Measurements from ENCODE around the gene PEAR1.

PEAR1 gene

DNA sequence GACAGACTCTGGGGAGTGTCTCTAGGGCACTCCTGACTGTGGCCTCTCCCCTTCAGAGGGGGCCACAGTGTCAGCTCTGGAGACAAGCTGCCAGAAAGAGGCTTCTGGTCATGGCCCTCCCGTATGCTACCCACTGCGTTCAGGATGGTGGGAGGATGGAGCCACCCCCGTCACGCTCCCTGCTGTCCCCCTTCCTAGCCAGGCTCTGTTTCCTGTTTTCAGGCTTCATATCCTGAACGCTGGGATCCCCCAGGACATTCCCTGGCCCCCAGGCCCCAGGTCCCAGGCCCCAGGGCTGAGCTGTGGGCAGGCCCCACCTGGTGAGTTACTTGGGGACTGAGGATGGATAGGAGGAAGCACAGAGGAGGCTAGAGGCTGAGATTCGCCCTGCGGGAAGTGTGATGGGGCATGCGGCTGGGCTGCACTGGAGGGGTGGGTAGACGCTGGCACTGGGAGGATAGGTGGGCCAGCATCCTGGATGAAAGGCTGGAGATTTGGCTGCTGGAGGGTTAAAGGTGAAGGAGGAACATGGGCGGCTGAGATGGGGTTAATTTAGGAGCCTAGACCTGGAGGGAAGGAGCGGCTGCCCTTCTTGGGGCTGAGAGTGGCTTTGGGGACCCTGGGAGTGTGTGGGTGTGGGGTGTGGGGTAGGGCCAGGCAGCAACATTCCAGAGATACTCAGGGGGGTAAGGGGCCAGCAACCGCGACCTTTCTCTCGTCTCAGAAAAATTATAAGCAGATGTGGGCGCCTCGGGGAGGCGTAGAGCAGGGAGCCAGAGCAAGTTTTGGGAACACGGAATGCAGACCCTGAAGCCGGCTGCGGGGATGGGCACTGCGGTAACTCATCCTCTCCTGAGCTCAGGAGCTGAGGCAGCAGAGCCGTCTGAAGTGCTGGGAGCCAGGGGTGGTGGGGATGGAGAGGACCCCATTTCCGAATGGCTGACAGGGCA lies 8.7 kb downstream of the PEAR1 start:
- no peak for DNase-seq

DNA sequence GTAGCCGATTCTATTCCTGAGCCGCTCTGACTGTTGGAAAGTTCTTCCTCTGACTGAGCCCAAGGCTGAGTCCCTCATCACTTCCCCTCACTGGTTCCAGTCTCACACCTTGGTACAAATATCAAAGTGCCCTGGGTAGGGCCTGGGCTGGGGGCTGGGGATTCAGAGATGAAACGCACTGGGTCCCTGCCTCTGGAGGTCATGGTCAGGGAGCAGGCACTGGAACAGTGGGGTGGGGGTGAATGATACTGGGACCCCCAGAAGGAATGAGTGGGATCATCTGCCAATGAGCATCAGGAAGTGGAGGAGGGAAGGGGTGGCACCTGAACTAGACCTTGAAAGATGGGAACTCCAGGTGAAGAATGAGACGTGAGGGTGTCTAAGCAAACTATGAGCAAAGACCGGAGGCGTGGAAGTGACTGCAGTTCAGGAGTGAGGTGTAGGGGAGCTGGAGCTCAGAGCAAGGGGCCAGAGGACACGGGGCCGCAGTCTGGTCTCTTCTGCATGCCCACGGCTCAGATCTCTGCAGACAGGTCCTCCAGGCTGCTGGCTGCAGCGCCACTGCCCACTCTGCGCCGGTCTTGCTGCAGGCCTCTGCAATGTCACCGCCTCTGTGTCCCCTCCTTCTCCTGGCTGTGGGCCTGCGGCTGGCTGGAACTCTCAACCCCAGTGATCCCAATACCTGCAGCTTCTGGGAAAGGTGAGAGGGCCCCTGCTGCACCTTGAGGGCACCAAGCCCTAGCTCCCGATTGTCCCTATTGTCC lies 10.0 kb downstream of the PEAR1 start:
- no peak for DNase-seq

DNA sequence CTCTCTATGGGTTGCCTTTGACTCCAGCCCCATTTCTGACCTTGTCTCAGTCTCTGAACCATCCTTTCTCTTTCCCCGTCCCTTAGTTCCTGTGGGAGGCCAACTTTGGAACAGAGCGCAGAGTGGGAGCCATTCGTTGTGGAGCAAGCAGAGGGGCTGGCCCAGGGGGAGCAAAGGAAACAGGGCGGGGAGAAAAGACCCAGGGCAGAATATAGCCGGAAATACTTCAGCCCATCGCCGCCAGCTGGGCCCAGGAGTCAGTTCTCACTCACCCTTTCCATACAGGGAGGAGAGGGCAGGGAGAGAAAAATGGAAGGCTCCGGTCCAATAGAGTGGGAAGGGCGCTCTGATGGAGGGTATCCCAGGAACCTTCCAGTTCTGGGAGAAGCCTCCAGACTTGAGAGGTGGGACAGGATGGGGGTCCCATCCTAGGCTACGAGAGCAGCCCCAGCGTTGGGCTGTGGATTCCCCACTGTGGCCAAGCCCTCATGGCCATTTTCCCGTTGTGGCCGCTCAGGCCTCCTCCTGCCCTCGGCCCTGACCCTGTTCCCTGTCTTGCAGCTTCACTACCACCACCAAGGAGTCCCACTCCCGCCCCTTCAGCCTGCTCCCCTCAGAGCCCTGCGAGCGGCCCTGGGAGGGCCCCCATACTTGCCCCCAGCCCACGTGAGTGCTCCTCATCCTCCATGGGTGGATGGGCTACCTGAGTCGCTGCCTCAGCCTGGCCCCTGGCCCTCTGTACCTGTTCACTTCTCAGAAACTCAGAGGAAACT lies 10.9 kb downstream of the PEAR1 start:
- no peak for DNase-seq

DNA sequence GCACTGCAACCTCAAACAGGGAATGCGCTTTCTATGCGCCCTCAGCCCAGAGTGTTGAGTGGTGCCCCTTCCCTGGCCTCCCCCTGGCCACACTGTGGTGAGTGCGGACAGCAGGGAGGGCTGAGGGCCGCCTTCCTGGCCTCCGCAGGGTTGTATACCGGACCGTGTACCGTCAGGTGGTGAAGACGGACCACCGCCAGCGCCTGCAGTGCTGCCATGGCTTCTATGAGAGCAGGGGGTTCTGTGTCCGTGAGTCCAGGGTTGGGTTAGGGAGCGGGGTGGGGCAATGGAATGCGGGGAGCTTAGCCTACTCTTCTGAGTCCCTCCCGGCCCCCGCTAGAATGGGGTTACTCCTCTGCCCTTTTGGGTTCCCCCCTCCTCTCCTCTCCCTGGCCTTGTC lies 11.7 kb downstream of the PEAR1 start:
- no peak for DNase-seq

DNA sequence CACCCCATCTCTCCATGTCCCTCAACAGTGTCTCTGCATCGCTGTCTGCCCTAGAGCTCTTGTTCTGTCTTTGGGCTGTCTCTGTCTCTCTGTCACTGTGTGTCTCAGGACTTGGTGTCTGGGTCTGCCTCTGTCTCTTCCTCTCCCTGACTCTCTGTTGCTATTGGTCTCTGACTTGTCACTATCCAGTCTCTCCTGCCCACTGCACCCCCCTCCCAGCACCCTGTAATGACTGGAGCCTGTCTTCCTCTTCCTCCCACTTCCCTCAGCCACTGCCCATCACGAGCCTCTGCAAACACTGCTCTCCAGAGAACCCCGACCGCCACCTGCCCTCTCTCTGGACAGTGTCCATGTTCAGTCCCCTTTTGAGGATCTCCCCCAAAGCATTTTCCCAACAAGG lies 12.1 kb downstream of the PEAR1 start:
- DNase-seq, result no peak

DNA sequence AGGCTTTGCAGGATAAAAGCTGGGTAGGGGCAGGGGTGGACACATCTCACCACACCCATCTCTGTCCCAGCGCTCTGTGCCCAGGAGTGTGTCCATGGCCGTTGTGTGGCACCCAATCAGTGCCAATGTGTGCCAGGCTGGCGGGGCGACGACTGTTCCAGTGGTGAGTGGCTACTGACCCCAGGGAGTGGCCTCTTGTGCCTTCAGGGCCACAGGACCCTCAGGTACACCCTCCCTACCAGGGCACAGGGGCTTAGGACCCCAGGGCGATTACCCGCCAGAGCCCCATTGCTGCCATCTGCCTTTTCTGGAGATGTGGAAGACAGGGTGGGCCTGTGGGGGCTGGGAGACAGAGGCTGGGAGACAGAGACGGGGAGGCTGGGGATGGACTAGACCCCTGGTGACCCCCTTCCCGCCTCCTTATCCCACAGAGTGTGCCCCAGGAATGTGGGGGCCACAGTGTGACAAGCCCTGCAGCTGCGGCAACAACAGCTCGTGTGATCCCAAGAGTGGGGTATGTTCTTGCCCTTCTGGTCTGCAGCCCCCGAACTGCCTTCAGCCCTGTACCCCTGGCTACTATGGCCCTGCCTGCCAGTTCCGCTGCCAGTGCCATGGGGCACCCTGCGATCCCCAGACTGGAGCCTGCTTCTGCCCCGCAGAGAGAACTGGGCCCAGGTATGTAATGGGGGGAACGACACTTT lies 12.8 kb downstream of the PEAR1 start:
- no peak for DNase-seq

DNA sequence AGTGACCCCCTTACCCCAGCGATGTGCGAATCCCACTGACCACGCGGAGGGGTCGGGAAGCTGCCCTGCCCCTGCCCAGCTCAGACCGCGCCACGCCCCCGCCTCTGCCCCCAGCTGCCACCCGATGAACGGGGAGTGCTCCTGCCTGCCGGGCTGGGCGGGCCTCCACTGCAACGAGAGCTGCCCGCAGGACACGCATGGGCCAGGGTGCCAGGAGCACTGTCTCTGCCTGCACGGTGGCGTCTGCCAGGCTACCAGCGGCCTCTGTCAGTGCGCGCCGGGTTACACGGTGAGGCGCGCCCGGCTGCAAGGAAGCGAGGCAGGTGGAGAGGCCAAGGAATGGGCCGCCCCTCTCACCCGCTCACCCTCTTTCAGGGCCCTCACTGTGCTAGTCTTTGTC lies 15.0 kb downstream of the PEAR1 start:
- DNase-seq, result no peak

DNA sequence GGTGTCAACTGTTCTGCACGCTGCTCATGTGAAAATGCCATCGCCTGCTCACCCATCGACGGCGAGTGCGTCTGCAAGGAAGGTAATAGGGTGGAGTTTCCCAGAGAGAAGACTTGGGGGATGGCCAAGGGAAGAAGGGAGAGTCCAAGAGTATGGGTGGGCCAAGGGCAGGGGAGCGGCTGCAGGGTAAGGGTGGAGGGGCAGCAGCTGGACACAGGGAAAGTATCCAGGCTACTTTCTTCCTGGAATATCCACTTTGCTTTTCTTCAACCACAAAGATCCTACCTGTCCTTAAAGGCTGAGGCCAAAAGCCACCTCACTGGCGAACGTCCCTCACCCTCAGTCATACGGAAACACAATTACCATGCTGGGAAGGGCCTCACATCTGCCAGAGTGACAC lies 15.4 kb downstream of the PEAR1 start:
- no peak for DNase-seq

DNA sequence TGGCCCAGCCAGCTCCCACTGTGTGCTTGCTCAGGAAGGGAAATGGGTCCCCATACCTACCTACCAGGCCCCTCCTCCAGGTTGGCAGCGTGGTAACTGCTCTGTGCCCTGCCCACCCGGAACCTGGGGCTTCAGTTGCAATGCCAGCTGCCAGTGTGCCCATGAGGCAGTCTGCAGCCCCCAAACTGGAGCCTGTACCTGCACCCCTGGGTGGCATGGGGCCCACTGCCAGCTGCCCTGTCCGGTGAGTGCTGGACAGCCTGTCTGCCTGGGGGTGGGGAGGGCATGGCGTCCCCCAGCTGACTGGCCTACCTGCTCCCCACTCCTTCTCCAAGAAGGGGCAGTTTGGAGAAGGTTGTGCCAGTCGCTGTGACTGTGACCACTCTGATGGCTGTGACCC lies 16.2 kb downstream of the PEAR1 start:
- DNase-seq, result no peak

DNA sequence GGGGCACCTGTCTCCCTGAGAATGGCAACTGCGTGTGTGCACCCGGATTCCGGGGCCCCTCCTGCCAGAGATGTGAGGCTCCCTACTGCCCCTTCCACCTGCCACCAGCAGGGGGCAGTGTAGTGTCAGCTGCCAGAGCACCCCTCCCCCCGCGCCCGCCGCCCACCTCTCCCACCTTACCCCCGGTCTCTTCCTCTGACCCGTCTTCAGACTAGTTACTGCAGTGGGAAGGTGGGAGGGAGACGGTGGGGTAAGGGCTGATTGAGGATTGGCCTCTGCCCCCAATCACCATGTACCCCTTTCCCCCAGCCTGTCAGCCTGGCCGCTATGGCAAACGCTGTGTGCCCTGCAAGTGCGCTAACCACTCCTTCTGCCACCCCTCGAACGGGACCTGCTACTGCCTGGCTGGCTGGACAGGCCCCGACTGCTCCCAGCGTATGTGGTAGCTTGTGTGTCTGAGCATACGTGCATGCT lies 16.8 kb downstream of the PEAR1 start:
- no peak for DNase-seq

DNA sequence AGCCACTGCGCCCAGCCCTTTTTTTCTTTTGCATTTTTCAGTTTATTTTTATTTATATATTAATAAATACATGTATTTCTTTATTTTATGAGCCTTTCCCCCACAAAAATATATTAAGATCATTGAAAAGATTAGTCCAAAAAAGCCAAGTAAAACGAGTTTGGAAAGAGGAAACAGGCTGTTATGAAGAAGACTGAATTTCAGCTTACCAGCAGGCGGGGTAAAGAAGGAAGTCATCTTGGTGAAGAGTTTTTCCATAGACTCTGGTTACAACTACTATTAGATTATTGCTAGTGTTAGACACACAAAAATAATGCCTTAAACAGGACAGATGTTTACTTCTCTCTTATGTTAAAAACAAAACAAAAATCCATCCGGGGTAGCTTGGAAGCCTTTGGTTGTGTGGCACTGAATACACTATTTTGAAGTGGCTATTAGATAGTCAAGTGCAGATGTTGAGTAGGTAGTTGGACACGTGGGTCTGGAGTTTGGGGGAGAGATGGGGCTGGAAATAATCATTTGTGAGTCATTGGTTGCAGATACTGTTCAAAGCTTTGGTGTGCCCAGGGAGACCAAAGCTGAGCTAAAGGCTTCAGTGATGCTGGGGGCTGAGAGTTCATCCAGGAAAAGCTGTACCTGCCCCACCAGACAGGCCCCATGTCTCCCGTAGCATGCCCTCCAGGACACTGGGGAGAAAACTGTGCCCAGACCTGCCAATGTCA lies 18.2 kb downstream of the PEAR1 start:
- DNase-seq, result no peak

DNA sequence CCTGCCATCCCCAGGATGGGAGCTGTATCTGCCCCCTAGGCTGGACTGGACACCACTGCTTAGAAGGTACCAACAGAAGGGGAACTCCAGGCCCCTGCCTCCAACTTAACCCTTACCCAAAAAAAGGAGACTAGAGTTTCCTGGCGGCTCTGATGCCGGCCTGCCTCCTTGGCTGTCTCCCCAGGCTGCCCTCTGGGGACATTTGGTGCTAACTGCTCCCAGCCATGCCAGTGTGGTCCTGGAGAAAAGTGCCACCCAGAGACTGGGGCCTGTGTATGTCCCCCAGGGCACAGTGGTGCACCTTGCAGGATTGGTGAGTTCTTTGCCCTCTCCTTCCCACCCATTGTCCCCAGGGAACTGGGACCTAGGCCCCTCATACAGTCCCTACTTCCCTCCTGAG lies 18.8 kb downstream of the PEAR1 start:
- DNase-seq, result no peak

DNA sequence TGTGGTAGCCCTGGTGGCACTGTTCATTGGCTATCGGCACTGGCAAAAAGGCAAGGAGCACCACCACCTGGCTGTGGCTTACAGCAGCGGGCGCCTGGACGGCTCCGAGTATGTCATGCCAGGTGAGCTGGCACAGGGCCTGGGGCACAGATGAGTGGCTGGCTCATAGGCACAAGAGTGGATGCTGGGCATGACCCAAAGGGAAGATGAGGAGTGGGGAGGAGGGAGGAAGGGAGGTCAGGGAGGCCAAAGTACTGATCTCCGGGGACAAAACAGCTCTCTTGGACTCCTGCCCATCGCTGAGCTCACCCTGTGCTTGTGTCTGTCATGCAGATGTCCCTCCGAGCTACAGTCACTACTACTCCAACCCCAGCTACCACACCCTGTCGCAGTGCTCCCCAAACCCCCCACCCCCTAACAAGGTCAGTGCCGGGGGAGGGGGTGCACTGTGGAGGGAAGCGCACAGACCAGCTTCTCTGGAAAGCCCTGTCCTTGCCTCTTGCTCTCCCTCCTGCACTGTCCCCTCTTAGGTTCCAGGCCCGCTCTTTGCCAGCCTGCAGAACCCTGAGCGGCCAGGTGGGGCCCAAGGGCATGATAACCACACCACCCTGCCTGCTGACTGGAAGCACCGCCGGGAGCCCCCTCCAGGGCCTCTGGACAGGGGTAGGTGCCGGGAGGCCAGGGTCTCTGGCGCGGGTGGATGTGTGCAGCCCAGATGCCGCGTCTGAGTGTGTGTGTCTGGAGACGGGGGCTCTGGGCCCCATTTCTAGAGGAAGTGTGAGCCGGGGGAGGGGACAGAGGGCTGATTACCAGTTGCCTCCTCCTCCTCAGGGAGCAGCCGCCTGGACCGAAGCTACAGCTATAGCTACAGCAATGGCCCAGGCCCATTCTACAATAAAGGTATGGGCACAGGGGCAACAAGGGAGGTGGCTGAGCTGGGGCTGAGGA lies 19.6 kb downstream of the PEAR1 start:
- no peak for DNase-seq

DNA sequence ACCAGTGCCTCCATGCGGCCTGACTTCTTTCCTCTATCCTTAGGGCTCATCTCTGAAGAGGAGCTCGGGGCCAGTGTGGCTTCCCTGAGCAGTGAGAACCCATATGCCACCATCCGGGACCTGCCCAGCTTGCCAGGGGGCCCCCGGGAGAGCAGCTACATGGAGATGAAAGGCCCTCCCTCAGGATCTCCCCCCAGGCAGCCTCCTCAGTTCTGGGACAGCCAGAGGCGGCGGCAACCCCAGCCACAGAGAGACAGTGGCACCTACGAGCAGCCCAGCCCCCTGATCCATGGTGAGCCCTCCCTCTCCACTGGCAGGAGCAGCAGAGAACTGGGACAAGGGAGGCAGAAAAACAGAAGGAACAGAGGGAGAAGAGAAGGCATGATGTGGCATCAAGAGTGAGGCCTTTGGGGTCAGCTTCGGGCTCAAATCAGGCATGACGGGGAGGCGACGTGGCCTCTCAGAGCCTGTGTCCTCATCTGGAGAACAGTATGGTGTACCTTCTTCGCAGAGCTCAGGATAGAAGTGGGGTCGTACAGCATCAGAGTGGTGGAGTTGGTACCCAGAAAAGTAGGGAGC lies 20.4 kb downstream of the PEAR1 start:
- no peak for DNase-seq

DNA sequence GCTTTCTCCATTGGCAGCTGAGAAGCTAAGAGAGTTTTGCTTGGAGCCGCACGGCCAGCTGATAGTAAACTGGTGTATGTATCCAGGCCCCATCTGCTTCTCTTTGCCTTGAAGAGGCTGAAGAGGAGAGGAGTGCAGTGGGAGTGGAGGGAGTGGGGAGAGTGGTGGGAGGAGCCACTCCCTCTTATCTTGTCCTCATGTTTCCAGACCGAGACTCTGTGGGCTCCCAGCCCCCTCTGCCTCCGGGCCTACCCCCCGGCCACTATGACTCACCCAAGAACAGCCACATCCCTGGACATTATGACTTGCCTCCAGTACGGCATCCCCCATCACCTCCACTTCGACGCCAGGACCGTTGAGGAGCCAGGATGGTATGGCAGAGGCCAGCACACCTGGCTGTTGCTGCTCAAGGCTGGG lies 20.9 kb downstream of the PEAR1 start:
- no peak for DNase-seq

DNA sequence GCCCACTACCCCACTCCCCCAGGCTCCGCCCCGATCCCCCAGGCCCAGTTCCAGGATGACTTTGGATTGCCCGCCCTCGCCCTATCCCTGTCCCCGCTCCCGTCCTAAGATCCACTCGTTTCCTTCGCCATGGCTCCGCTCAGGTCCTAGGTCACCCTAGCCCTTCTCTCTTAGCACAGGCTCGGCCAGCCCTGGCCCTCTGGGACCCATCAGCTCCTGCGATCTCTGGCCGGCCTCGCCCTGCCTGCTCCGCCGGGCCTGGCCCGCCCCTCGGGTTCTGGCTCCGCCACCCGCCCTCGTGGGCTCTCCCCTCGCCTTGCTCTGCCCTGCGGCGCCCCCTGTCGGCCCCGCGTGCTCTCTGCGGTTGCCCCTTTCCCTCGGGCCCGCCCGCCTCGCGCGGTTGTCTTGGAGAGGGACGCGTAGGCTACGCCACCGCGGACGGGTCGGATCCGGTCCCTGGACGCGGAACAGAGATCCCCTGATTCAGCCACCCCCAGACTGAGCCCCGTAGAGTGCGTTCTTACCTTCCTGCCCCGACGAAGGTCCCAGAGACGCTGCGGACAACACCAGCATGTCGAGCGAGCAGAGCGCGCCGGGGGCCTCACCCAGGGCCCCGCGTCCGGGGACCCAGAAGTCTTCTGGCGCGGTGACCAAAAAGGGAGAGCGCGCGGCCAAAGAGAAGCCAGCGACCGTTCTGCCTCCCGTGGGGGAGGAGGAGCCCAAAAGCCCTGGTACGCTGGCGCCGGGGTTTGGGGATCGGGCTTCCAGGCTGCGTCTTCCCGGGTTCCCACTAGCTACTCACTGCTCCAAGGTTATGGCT lies 26.9 kb downstream of the PEAR1 start, which contains the start of gene LRRC71:
Gene LRRC71, plus strand, starts transcription at position 400 of the 820 bp plus-strand sequence. Its CDS starts 172 bp downstream, at position 572.
- no peak for DNase-seq

DNA sequence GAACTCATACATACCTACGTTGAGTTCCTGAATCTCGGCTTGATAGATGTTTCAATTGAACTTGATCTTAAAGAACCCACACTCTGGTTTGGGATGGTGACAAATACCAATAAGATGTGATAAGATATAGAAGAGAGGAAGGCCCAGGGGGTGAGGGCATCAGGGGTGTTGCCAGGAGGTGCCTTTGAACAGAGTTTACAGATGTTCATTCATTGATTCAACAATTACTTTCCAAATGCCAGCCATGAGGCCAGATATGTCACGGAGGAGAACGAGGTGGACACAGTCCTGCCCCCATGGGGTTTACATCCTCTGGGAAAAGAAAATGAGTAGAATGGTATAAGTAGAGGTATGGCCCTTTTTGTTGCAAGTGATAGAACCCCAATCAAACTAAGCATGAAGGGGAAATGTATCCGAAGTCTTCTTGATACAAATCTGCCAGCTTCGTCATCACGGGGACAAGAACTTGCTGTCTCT lies 27.6 kb downstream of the PEAR1 start:
- no peak for DNase-seq

DNA sequence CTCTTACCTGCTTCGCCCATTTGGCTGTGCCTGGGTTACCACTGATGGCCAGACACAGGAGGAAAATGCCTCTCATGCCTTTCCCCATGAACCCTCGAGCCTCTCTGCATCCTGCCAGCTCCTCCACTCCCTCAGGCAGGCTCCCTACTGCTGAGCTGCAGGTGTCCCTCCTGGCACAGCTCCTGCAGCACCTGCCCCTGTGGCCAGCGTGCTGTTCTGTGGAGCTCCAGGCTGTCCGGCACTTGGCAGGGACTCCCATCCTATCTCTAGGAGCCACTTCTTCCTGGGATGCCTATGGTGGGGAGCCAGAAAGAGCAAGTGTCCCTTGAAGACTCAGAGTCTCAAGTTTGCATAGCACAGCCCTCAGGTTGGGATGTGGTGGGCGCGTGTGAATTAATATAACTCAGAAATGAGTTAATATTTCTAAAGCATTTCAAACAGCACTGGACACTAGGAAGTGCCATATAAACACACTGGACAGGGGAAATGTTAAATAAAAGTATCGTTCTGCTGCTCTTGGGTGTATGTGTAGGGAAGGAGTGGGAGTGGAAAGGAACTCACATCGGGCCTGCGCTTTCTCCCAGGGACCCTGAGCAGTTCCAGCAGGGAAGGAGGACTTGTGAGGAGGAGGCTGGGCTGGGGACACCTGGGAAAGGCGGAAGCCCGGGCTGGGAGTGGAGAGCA lies 29.6 kb downstream of the PEAR1 start:
- no peak for DNase-seq

All from cerebellar nuclear complex (tissue), 1 donor.